ENCODE data around the gene RGS14.

RGS14 gene

DNA sequence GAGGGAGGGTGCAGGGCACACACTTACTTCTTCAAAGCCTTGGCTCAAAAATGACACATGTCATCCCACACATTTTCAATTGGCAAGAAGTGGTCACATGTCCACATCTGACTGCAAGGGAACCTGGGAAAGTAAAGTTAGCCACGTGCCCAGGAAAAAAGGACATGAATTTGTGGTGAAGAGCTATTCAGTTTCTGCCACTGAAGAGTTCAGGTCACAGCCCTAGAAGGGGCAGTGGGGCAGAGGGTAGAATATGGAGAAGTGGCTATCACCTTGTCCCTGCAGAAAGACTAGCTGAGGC is 1.9 kb upstream of the RGS14 start:
- no peak for ATAC-seq
- TF ChIP-seq ARNTL (CRISPR knock-in tag; IDR thresholded peaks at IDR 0.05; ENCODE audit: borderline replicate concordance, low read depth) (no peak), ZFP30 (CRISPR knock-in tag; IDR thresholded peaks at IDR 0.05) (no peak), GLIS3 (CRISPR knock-in tag; IDR thresholded peaks at IDR 0.05) (no peak), TOX (CRISPR knock-in tag; IDR thresholded peaks at IDR 0.05; ENCODE audit: borderline replicate concordance) (no peak), ZNF8 (CRISPR knock-in tag; IDR thresholded peaks at IDR 0.05) (no peak), PPARA (CRISPR knock-in tag; IDR thresholded peaks at IDR 0.05; ENCODE audit: borderline replicate concordance) (no peak), OSR1 (CRISPR knock-in tag; IDR thresholded peaks at IDR 0.05) (no peak), BACH2 (CRISPR knock-in tag; IDR thresholded peaks at IDR 0.05; ENCODE audit: borderline replicate concordance) (no peak), ESRRG (CRISPR knock-in tag; IDR thresholded peaks at IDR 0.05) (no peak), ISL1 (CRISPR knock-in tag; IDR thresholded peaks at IDR 0.05) (no peak), ZC3H10 (CRISPR knock-in tag; IDR thresholded peaks at IDR 0.05) (no peak), RARB (CRISPR knock-in tag; IDR thresholded peaks at IDR 0.05) (no peak), SNAI2 (CRISPR knock-in tag; IDR thresholded peaks at IDR 0.05) (no peak), ZNF70 (CRISPR knock-in tag; IDR thresholded peaks at IDR 0.05) (no peak), TCF4 (CRISPR knock-in tag; IDR thresholded peaks at IDR 0.05; ENCODE audit: borderline replicate concordance) (no peak)
- TF ChIP-seq, protein P1, sequence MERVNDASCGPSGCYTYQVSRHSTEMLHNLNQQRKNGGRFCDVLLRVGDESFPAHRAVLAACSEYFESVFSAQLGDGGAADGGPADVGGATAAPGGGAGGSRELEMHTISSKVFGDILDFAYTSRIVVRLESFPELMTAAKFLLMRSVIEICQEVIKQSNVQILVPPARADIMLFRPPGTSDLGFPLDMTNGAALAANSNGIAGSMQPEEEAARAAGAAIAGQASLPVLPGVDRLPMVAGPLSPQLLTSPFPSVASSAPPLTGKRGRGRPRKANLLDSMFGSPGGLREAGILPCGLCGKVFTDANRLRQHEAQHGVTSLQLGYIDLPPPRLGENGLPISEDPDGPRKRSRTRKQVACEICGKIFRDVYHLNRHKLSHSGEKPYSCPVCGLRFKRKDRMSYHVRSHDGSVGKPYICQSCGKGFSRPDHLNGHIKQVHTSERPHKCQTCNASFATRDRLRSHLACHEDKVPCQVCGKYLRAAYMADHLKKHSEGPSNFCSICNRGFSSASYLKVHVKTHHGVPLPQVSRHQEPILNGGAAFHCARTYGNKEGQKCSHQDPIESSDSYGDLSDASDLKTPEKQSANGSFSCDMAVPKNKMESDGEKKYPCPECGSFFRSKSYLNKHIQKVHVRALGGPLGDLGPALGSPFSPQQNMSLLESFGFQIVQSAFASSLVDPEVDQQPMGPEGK (CRISPR knock-in tag; IDR thresholded peaks at IDR 0.05; ENCODE audit: borderline replicate concordance) = no peak
- TF ChIP-seq, protein P2, sequence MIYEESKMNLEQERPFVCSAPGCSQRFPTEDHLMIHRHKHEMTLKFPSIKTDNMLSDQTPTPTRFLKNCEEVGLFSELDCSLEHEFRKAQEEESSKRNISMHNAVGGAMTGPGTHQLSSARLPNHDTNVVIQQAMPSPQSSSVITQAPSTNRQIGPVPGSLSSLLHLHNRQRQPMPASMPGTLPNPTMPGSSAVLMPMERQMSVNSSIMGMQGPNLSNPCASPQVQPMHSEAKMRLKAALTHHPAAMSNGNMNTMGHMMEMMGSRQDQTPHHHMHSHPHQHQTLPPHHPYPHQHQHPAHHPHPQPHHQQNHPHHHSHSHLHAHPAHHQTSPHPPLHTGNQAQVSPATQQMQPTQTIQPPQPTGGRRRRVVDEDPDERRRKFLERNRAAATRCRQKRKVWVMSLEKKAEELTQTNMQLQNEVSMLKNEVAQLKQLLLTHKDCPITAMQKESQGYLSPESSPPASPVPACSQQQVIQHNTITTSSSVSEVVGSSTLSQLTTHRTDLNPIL (CRISPR knock-in tag; IDR thresholded peaks at IDR 0.05; ENCODE audit: low read depth) = no peak
- TF ChIP-seq, protein P3, sequence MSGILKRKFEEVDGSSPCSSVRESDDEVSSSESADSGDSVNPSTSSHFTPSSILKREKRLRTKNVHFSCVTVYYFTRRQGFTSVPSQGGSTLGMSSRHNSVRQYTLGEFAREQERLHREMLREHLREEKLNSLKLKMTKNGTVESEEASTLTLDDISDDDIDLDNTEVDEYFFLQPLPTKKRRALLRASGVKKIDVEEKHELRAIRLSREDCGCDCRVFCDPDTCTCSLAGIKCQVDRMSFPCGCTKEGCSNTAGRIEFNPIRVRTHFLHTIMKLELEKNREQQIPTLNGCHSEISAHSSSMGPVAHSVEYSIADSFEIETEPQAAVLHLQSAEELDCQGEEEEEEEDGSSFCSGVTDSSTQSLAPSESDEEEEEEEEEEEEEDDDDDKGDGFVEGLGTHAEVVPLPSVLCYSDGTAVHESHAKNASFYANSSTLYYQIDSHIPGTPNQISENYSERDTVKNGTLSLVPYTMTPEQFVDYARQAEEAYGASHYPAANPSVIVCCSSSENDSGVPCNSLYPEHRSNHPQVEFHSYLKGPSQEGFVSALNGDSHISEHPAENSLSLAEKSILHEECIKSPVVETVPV (CRISPR knock-in tag; IDR thresholded peaks at IDR 0.05) = no peak
- TF ChIP-seq, protein P4, sequence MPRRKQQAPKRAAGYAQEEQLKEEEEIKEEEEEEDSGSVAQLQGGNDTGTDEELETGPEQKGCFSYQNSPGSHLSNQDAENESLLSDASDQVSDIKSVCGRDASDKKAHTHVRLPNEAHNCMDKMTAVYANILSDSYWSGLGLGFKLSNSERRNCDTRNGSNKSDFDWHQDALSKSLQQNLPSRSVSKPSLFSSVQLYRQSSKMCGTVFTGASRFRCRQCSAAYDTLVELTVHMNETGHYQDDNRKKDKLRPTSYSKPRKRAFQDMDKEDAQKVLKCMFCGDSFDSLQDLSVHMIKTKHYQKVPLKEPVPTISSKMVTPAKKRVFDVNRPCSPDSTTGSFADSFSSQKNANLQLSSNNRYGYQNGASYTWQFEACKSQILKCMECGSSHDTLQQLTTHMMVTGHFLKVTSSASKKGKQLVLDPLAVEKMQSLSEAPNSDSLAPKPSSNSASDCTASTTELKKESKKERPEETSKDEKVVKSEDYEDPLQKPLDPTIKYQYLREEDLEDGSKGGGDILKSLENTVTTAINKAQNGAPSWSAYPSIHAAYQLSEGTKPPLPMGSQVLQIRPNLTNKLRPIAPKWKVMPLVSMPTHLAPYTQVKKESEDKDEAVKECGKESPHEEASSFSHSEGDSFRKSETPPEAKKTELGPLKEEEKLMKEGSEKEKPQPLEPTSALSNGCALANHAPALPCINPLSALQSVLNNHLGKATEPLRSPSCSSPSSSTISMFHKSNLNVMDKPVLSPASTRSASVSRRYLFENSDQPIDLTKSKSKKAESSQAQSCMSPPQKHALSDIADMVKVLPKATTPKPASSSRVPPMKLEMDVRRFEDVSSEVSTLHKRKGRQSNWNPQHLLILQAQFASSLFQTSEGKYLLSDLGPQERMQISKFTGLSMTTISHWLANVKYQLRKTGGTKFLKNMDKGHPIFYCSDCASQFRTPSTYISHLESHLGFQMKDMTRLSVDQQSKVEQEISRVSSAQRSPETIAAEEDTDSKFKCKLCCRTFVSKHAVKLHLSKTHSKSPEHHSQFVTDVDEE (CRISPR knock-in tag; IDR thresholded peaks at IDR 0.05) = no peak
- TF ChIP-seq, protein P5, sequence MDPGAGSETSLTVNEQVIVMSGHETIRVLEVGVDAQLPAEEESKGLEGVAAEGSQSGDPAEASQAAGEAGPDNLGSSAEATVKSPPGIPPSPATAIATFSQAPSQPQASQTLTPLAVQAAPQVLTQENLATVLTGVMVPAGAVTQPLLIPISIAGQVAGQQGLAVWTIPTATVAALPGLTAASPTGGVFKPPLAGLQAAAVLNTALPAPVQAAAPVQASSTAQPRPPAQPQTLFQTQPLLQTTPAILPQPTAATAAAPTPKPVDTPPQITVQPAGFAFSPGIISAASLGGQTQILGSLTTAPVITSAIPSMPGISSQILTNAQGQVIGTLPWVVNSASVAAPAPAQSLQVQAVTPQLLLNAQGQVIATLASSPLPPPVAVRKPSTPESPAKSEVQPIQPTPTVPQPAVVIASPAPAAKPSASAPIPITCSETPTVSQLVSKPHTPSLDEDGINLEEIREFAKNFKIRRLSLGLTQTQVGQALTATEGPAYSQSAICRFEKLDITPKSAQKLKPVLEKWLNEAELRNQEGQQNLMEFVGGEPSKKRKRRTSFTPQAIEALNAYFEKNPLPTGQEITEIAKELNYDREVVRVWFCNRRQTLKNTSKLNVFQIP (CRISPR knock-in tag; IDR thresholded peaks at IDR 0.05; ENCODE audit: borderline replicate concordance, low read depth) = no peak

DNA sequence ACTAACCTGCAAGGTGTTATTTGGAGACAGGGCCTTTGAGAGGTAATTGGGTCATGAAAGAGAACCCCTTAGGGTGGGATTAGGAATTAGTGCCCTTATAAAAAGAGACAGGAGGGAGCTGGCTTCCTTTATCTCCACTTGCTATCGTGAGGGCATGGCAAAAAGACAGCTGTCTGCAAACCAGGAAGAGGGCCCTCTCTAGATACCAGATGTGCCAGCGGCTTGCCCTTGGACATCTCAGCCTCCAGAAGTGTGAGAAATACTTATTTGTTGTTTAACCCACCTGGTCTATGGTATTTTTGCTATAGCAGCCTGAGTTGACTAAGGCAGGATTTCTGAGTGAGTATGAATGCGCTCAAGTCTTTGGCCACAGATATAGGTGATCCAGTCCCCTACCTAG is 978 bp upstream of the RGS14 start:
- ATAC-seq = no peak
- TF ChIP-seq, protein P4 (CRISPR knock-in tag; IDR thresholded peaks at IDR 0.05) = no peak
- TF ChIP-seq, protein P5 (CRISPR knock-in tag; IDR thresholded peaks at IDR 0.05; ENCODE audit: borderline replicate concordance, low read depth) = no peak
- TF ChIP-seq GLIS3 (CRISPR knock-in tag; IDR thresholded peaks at IDR 0.05) = no peak
- TF ChIP-seq ZNF565 (CRISPR knock-in tag; conservative IDR thresholded peaks at IDR 0.05; ENCODE audit: low read depth) = no peak
- no peak for TF ChIP-seq ARNTL (CRISPR knock-in tag; IDR thresholded peaks at IDR 0.05; ENCODE audit: borderline replicate concordance, low read depth)
- no peak for TF ChIP-seq CSDC2 (CRISPR knock-in tag; IDR thresholded peaks at IDR 0.05)
- TF ChIP-seq PPARA (CRISPR knock-in tag; IDR thresholded peaks at IDR 0.05; ENCODE audit: borderline replicate concordance) = no peak
- TF ChIP-seq, protein P3 (CRISPR knock-in tag; IDR thresholded peaks at IDR 0.05) = no peak
- no peak for TF ChIP-seq TOX (CRISPR knock-in tag; IDR thresholded peaks at IDR 0.05; ENCODE audit: borderline replicate concordance)
